Prostate gland (tissue), 2 donors: Measurements from ENCODE around the gene ARSB.

Experiments
- POLR2A ChIP-seq: fragments of 450-650 bp; IDR thresholded peaks from one replicate; pipeline ENCODE4 v1.6.1; 2016; ENCODE audit warnings: antibody characterized with exemption, mild to moderate bottlenecking
- POLR2AphosphoS5 ChIP-seq: sonication (generic); formaldehyde crosslinking; IDR thresholded peaks from one replicate; pipeline ENCODE4 v1.6.1; 2017; ENCODE audit warnings: antibody characterized with exemption
- TF ChIP-seq, protein P1 (sequence below), 4 experiments: fragments of 200-600 bp in 2 of 4; fragments of 450-650 bp in 2 of 4; sonication (generic) in 2 of 4; IDR thresholded peaks; 1 replicate in 3 of 4; 2 replicates in 1 of 4; pipeline ENCODE4 v1.5.1; 2016 to 2019; ENCODE audit warnings: antibody characterized with exemption in 4 of 4, mild to moderate bottlenecking in 2 of 4, moderate library complexity in 2 of 4

GRCh38 chr5:78773655-78774054 is 211.5 kb downstream of the ARSB start:
- TF ChIP-seq, protein P1, sequence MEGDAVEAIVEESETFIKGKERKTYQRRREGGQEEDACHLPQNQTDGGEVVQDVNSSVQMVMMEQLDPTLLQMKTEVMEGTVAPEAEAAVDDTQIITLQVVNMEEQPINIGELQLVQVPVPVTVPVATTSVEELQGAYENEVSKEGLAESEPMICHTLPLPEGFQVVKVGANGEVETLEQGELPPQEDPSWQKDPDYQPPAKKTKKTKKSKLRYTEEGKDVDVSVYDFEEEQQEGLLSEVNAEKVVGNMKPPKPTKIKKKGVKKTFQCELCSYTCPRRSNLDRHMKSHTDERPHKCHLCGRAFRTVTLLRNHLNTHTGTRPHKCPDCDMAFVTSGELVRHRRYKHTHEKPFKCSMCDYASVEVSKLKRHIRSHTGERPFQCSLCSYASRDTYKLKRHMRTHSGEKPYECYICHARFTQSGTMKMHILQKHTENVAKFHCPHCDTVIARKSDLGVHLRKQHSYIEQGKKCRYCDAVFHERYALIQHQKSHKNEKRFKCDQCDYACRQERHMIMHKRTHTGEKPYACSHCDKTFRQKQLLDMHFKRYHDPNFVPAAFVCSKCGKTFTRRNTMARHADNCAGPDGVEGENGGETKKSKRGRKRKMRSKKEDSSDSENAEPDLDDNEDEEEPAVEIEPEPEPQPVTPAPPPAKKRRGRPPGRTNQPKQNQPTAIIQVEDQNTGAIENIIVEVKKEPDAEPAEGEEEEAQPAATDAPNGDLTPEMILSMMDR (IDR thresholded peaks at IDR 0.05) = no peak
- no peak for TF ChIP-seq POLR2AphosphoS5
- no peak for TF ChIP-seq POLR2A
